ENCODE data around the gene CXorf38. TPM values are rescaled to one million over a fixed set of nuclear protein-coding genes. Genes with fewer than 3 reads are reported as not detected.

The CXorf38 gene
- total RNA-seq, 3 donors from 2014 or later: 12.6 to 15.1 (median 14.4) TPM

DNA sequence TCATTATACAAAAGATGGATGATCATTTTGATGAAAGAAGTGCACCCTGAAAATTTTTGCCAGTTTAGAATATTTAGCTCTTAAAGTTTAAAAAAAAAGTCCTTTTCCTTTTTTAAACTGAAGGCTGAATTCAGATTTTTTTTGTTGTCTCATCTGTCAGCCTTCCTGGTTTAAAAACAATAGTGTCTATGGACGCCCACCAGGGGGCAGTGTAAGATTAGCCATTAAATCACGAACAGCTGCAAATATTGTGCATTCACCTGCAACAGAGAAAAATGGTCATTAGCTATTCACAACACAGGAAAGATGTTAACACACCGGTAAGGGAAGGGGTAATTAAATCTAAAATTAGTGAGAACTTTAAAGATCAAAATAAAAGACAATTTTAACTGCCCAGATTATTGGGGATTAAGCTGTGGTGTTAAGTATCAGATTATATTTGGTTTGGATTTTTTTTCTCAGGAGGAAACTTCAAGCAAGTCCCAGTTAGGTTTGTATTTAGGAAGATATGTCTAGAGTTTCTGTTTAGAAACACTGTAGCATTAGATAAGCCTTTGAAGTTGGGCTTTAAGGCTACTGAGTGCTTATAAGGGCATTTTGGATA is 4.4 kb upstream of the CXorf38 start:
- DNase-seq: peak; percentile 78
- no peak for ATAC-seq
- Mint-ChIP-seq H3K27me3 (ENCODE audit: low read depth) (no peaks in the 10 kb centered on the region), H3K4me3 (no peak overlapping the region), H3K4me1 (ENCODE audit: low read depth) (peaks cover 3% of the 10 kb centered on the region), H3K36me3 (ENCODE audit: insufficient read depth) (peaks cover 5% of the 10 kb centered on the region), H3K9me3 (no peaks in the 10 kb centered on the region)

- peaks cover 7% of the 10 kb centered on the region for H3K36me3 Mint-ChIP-seq (ENCODE audit: insufficient read depth)
- no peaks in the 10 kb centered on the region for H3K27me3 Mint-ChIP-seq (ENCODE audit: low read depth)
- peaks cover 31% of the 10 kb centered on the region for H3K4me1 Mint-ChIP-seq (ENCODE audit: low read depth)
Observed at GRCh38 chrX:40646489-40647306, 663 bp downstream of the CXorf38 start.

GRCh38 chrX:40644821-40645358 is 2.5 kb downstream of the CXorf38 start:
- peak overlapping the region; percentile 87 for H3K4me3 Mint-ChIP-seq
- H3K4me1 Mint-ChIP-seq (ENCODE audit: low read depth): peaks cover 31% of the 10 kb centered on the region
- peak; percentile 19 for DNase-seq
- H3K36me3 Mint-ChIP-seq (ENCODE audit: insufficient read depth): peaks cover 5% of the 10 kb centered on the region
- peak; percentile 19 to 20 for ATAC-seq
- no peaks in the 10 kb centered on the region for H3K27me3 Mint-ChIP-seq (ENCODE audit: low read depth)
- H3K9me3 Mint-ChIP-seq: no peaks in the 10 kb centered on the region

More at GRCh38 chrX:40646489-40647306, 663 bp downstream of the CXorf38 start:
- peak; percentile 18 for DNase-seq
- peak; percentile 36 to 44 for ATAC-seq
- peak overlapping the region; percentile 97 for H3K4me3 Mint-ChIP-seq
- no peaks in the 10 kb centered on the region for H3K9me3 Mint-ChIP-seq

DNA sequence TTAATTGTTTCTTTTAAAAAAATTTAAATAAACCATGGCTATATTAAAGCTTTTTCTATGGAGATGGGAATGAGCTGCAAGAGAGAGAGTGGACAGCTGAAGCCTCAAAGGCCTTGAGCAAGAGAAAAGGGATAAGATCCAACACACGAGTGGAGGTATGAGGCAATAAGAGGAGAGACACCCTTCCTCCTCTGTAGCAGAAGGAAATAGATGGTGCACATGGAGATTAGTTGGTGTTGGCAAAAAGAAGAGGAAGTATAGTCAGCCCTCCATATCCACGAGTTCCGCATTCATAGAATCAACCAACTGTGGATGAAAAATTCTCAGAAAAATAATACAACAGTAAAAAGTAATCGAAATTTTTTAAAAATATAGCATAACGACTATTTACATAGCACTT is 3.2 kb downstream of the CXorf38 start:
- no peak for ATAC-seq
- Mint-ChIP-seq H3K4me3 (peak overlapping the region; percentile 87), H3K9me3 (no peaks in the 10 kb centered on the region), H3K4me1 (ENCODE audit: low read depth) (peaks cover 31% of the 10 kb centered on the region), H3K36me3 (ENCODE audit: insufficient read depth) (peaks cover 5% of the 10 kb centered on the region), H3K27me3 (ENCODE audit: low read depth) (no peaks in the 10 kb centered on the region)
- no peak for DNase-seq

DNA sequence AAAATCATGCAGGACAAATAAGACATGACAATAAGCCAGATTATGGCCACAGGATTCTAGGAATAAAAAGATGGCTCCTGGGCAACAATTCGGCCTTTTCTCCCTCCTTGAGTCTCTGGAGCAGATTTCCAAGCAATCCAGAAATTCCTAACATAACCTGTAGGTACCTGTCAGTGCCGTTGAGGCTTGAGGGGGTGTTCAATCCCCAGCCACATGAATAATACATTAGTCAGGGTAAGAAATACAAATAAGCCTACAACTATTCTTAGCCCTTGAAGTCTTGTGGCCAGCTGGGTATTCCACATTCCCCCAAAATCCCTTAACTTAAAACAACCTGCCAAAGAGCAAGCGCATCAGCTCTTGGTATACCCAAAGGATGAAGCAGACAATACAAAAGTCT is 9.7 kb downstream of the CXorf38 start:
- peaks cover 27% of the 10 kb centered on the region for H3K36me3 Mint-ChIP-seq (ENCODE audit: insufficient read depth)
- DNase-seq (no peak), ATAC-seq (no peak)
- no peaks in the 10 kb centered on the region for H3K9me3 Mint-ChIP-seq
- H3K4me1 Mint-ChIP-seq (ENCODE audit: low read depth): peaks cover 29% of the 10 kb centered on the region
- no peak overlapping the region for H3K4me3 Mint-ChIP-seq
- no peaks in the 10 kb centered on the region for H3K27me3 Mint-ChIP-seq (ENCODE audit: low read depth)

DNA sequence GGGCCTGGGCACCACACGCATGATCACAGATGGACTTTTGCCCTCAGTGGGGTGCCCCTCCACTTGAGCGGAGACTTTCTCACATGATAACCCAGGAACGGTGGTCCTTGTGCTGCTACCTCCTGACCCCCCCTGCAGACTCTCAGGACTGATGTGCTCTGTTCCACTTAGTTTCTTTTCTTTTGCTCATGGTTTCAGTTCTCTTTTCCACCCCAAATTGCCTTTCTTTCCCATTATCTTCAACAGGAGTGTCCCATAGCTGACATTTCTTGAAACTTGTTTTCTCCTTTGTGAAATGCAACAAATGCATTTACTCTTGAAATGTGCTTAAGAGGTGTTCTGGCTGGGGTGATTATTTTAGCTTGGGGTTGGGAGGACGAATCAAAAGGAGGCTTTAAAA is 15.2 kb downstream of the CXorf38 start:
- no peak for DNase-seq
- Mint-ChIP-seq H3K4me1 (ENCODE audit: low read depth) (peaks cover 11% of the 10 kb centered on the region), H3K27me3 (ENCODE audit: low read depth) (no peaks in the 10 kb centered on the region), H3K4me3 (no peak overlapping the region), H3K36me3 (ENCODE audit: insufficient read depth) (peaks cover 28% of the 10 kb centered on the region), H3K9me3 (no peaks in the 10 kb centered on the region)
- ATAC-seq: no peak

GRCh38 chrX:40628506-40628905 is 18.9 kb downstream of the CXorf38 start:
- H3K27me3 Mint-ChIP-seq (ENCODE audit: low read depth): no peaks in the 10 kb centered on the region
- H3K4me3 Mint-ChIP-seq: no peak overlapping the region
- H3K36me3 Mint-ChIP-seq (ENCODE audit: insufficient read depth): peaks cover 13% of the 10 kb centered on the region
- DNase-seq (no peak), ATAC-seq (no peak)
- H3K9me3 Mint-ChIP-seq: no peaks in the 10 kb centered on the region
- peaks cover 6% of the 10 kb centered on the region for H3K4me1 Mint-ChIP-seq (ENCODE audit: low read depth)

DNA sequence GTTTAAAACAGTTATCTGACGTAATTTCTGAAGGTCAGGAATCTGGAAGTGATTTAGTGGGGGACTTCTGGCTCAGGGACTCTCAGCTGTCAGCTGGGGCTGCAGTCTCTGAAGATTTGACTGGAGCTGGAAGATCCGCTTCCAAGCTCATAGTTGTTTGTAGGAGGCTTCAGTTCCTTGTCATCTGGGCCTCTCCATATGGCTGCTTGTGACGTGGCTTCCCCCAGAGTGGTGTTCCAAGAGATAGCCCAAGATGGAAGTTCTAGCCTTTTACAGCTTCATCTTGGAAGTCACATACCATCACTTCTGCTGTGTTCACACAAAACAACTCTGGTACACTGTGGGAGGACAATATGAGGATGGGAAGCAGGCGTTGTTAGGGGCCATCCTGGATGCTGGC is 22.1 kb downstream of the CXorf38 start:
- no peaks in the 10 kb centered on the region for H3K4me1 Mint-ChIP-seq (ENCODE audit: low read depth)
- ATAC-seq (no peak), DNase-seq (no peak)
- no peaks in the 10 kb centered on the region for H3K9me3 Mint-ChIP-seq
- H3K4me3 Mint-ChIP-seq: no peak overlapping the region
- H3K27me3 Mint-ChIP-seq (ENCODE audit: low read depth): no peaks in the 10 kb centered on the region
- peaks cover 3% of the 10 kb centered on the region for H3K36me3 Mint-ChIP-seq (ENCODE audit: insufficient read depth)

GRCh38 chrX:40623665-40624064 is 23.7 kb downstream of the CXorf38 start:
- no peak for ATAC-seq
- no peaks in the 10 kb centered on the region for H3K27me3 Mint-ChIP-seq (ENCODE audit: low read depth)
- no peak for DNase-seq
- H3K4me1 Mint-ChIP-seq (ENCODE audit: low read depth): no peaks in the 10 kb centered on the region
- H3K4me3 Mint-ChIP-seq: no peak overlapping the region
- no peaks in the 10 kb centered on the region for H3K9me3 Mint-ChIP-seq
- H3K36me3 Mint-ChIP-seq (ENCODE audit: insufficient read depth): peaks cover 3% of the 10 kb centered on the region

- Mint-ChIP-seq H3K4me3 (no peak within 1 kb of the TSS), H3K9me3 (no peaks in the 10 kb centered on the region), H3K36me3 (ENCODE audit: insufficient read depth) (peaks cover under 1% of the 10 kb centered on the region), H3K27me3 (ENCODE audit: low read depth) (no peaks in the 10 kb centered on the region), H3K4me1 (ENCODE audit: low read depth) (no peaks in the 10 kb centered on the region)
- DNase-seq (no peak), ATAC-seq (no peak)
Observed at GRCh38 chrX:40623139-40623536, 24.2 kb downstream of the CXorf38 start, which contains the start of gene MPC1L. TSS of gene MPC1L (plus strand) at chrX:40623428. CDS start at chrX:40623566, 138 bp downstream.

DNA sequence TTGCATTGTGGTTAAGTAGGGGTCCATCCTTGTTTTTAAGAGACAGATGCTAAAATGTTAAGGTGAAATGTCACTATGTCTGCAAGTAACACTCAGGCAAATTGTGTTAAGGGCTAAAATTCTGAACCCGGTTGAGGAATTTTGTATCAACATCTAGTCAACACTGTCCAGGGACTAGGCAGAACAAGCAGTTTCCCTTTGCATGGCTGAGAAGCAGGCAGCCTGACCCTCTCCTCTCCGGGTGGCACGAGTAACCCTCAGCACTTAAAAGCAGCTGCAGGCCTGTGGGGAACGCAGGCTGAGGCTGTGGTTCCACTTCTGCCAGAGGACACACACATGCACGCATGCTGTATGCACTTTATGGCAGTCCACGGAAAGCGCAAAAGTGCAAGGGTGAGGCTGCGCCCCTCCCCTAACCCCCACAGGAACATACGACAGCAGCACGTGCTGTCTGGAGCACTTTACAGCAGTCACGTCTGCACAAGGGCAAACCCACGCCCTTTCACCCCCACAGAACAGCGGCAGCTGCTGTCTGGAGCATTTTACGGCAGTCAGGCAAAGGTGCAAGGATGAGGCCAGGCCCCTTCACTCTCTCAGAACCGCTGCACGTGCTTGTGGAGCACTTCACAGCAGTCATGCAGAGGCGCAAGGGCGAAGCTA is 24.8 kb downstream of the CXorf38 start:
- ATAC-seq (no peak), DNase-seq (no peak)
- Mint-ChIP-seq H3K36me3 (ENCODE audit: insufficient read depth) (no peaks in the 10 kb centered on the region), H3K9me3 (no peaks in the 10 kb centered on the region), H3K4me1 (ENCODE audit: low read depth) (no peaks in the 10 kb centered on the region), H3K27me3 (ENCODE audit: low read depth) (no peaks in the 10 kb centered on the region), H3K4me3 (no peak overlapping the region)

DNA sequence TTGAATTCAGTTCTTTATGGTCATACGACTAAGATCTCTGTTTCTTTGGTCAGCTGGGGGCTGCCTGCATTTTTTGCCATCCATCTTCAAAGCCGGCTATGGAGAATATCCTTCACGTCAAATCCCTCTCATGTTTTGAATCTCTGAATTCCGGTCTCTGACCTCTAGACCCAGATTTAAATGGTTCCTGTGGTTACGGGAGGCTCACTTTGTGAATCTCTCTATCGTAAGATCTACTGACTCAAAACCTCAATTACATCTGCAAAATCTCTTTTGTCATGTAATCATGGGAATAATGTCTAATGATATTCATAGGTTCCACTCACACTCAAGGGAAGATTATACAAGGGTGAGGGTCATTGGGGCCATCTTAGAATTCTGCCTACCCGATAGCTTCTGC is 29.8 kb downstream of the CXorf38 start:
- H3K9me3 Mint-ChIP-seq: no peaks in the 10 kb centered on the region
- no peaks in the 10 kb centered on the region for H3K36me3 Mint-ChIP-seq (ENCODE audit: insufficient read depth)
- no peaks in the 10 kb centered on the region for H3K4me1 Mint-ChIP-seq (ENCODE audit: low read depth)
- H3K4me3 Mint-ChIP-seq: no peak overlapping the region
- no peak for ATAC-seq
- H3K27me3 Mint-ChIP-seq (ENCODE audit: low read depth): no peaks in the 10 kb centered on the region
- DNase-seq: no peak

GRCh38 chrX:40615976-40616375 is 31.4 kb downstream of the CXorf38 start:
- ATAC-seq (no peak), DNase-seq (no peak)
- Mint-ChIP-seq H3K4me3 (no peak overlapping the region), H3K4me1 (ENCODE audit: low read depth) (no peaks in the 10 kb centered on the region), H3K9me3 (no peaks in the 10 kb centered on the region), H3K36me3 (ENCODE audit: insufficient read depth) (no peaks in the 10 kb centered on the region), H3K27me3 (ENCODE audit: low read depth) (no peaks in the 10 kb centered on the region)

DNA sequence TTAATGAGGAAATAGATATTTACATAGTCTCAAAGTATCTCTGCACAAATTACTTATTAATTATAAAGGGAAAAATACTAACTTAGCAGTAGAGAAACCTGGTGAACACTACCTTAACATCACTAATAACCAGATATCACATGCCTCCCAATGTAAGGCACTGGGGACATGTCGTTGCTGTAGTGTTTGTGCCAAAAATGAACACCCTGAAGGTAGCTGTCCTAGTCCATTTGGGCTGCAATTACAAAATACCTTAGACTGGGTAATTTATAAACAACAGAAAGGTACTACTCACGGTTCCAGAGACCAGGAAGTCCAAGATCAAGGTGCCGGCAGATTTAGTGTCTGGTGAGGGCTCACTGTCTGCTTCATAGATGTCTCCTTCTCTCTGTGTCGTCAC is 34.9 kb downstream of the CXorf38 start:
- Mint-ChIP-seq H3K4me1 (ENCODE audit: low read depth) (no peaks in the 10 kb centered on the region), H3K36me3 (ENCODE audit: insufficient read depth) (no peaks in the 10 kb centered on the region), H3K4me3 (no peak overlapping the region), H3K27me3 (ENCODE audit: low read depth) (no peaks in the 10 kb centered on the region), H3K9me3 (no peaks in the 10 kb centered on the region)
- ATAC-seq (no peak), DNase-seq (no peak)
